Uterus (tissue), 2 donors: ENCODE data around the gene PCLO.

Experiments used
- CTCF ChIP-seq, 4 experiments: fragments of 200-600 bp in 2 of 4; fragments of 450-650 bp in 2 of 4; sonication (generic) in 2 of 4; IDR thresholded peaks; one replicate each; pipeline ENCODE4 v1.5.1; 2016 to 2019; ENCODE audit warnings: antibody characterized with exemption in 4 of 4, mild to moderate bottlenecking in 2 of 4, moderate library complexity in 1 of 4
- POLR2A ChIP-seq, 2 donors: fragments of 450-650 bp; IDR thresholded peaks; one replicate each; pipeline ENCODE4 v1.6.1; 2016; ENCODE audit warnings: antibody characterized with exemption in 2 of 2, mild to moderate bottlenecking in 1 of 2, moderate library complexity in 1 of 2

GRCh38 chr7:82839063-82839462 is 323.6 kb downstream of the PCLO start:
- TF ChIP-seq POLR2A (IDR thresholded peaks at IDR 0.05) (no peak), CTCF (IDR thresholded peaks at IDR 0.05) (no peak)
